PFSK-1 (cell line): ENCODE results near the gene TMEM154.

Source experiments
- FOXP2 ChIP-seq: optimal IDR thresholded peaks from 2 replicates; pipeline ENCODE3; 2011; ENCODE audit warnings: borderline replicate concordance, control low read depth, inconsistent platforms; ENCODE audit not compliant: insufficient read depth; ENCODE audit errors: extremely low read length, extremely low read depth
- POLR2AphosphoS5 ChIP-seq: IDR thresholded peaks from 2 replicates; pipeline ENCODE4 v1.6.1; 2012; ENCODE audit warnings: low read depth, mild to moderate bottlenecking, control low read depth, low read length, moderate library complexity
- SIN3A ChIP-seq: IDR thresholded peaks from 2 replicates; pipeline ENCODE4 v1.6.1; 2012; ENCODE audit warnings: mild to moderate bottlenecking, low read length, moderate library complexity, borderline replicate concordance; ENCODE audit not compliant: insufficient read depth
- TAF1 ChIP-seq: IDR thresholded peaks from 2 replicates; pipeline ENCODE4 v1.6.1; 2012; ENCODE audit warnings: low read length, control low read depth, borderline replicate concordance; ENCODE audit not compliant: insufficient read depth
- TF ChIP-seq, protein P1 (sequence below), 2 experiments: IDR thresholded peaks; 2 replicates each; pipeline versions ENCODE4 v1.6.1 to v1.8.0; 2011 to 2012; ENCODE audit warnings: low read depth in 2 of 2, low read length in 2 of 2, control low read depth in 1 of 2, inconsistent platforms in 1 of 2, mild to moderate bottlenecking in 1 of 2, moderate library complexity in 1 of 2; ENCODE audit not compliant: insufficient read depth in 1 of 2

DNA sequence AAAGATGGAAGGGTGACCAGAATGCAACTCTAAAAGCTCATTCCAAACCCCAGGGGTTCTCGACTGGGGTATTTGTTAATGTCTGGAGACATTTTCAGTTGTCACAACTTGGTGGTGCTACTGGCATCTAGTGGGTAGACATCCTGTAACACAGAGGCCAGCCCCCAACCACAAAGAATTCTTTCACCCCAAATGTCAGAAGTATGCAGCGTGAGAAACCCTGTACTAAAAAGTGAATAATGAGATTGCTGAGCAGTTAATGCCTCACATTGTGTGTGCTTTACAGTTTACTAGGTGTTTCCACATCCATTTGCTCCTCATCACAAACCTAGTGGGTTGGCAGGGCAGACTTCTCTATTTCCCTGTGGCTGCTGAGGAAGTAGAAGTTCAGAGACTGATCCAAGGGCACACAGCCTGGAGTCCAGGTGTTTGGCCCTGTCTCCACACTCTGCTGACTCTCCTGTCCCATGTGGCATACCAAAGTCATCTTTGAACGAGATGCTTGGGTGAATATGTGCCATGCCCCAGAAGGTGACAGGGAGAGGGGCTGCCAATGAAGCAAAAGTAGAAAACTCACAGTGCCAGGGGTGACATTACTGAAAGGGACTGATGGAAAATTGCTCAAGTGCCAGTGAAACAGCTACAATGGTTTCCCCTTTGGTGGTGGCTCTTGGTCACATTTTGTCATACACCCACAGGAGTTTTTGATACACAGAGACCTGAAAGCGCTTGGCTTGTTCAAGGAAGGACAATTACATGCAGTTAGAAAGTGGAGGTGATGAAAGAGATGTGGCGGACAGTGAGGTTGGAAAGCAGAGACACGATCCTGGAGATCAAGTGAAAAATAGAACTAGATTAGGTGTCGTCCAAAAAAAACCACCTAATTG lies 10.1 kb upstream of the TMEM154 start:
- TF ChIP-seq, protein P1, sequence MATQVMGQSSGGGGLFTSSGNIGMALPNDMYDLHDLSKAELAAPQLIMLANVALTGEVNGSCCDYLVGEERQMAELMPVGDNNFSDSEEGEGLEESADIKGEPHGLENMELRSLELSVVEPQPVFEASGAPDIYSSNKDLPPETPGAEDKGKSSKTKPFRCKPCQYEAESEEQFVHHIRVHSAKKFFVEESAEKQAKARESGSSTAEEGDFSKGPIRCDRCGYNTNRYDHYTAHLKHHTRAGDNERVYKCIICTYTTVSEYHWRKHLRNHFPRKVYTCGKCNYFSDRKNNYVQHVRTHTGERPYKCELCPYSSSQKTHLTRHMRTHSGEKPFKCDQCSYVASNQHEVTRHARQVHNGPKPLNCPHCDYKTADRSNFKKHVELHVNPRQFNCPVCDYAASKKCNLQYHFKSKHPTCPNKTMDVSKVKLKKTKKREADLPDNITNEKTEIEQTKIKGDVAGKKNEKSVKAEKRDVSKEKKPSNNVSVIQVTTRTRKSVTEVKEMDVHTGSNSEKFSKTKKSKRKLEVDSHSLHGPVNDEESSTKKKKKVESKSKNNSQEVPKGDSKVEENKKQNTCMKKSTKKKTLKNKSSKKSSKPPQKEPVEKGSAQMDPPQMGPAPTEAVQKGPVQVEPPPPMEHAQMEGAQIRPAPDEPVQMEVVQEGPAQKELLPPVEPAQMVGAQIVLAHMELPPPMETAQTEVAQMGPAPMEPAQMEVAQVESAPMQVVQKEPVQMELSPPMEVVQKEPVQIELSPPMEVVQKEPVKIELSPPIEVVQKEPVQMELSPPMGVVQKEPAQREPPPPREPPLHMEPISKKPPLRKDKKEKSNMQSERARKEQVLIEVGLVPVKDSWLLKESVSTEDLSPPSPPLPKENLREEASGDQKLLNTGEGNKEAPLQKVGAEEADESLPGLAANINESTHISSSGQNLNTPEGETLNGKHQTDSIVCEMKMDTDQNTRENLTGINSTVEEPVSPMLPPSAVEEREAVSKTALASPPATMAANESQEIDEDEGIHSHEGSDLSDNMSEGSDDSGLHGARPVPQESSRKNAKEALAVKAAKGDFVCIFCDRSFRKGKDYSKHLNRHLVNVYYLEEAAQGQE (IDR thresholded peaks at IDR 0.05; ENCODE audit: insufficient read depth in 1 of 2, low read depth in 2 of 2, low read length in 2 of 2) = no peak
- TF ChIP-seq POLR2AphosphoS5 (no peak), TAF1 (no peak), FOXP2 (no peak), SIN3A (no peak)
